GM18507 (cell line): ENCODE data around the gene PLEKHG2.

Source experiments
- DNase-seq: peaks from one replicate; pipeline ENCODE4 v3.0.0; 2011; ENCODE audit warnings: low read depth; ENCODE audit not compliant: insufficient read length; ENCODE audit errors: extremely low spot score
- FAIRE-seq: peaks from 2 replicates; lab custom pipeline; 2011; peaks lifted over from hg19 to GRCh38; lab: Jason Lieb, UNC

Gene PLEKHG2

GRCh38 chr19:39405261-39405957, 7.1 kb upstream of the PLEKHG2 start:
- DNase-seq (no peak), FAIRE-seq (no peak)

GRCh38 chr19:39405958-39406655, 6.4 kb upstream of the PLEKHG2 start:
- DNase-seq, result no peak
- FAIRE-seq, result peak; percentile 77

GRCh38 chr19:39406656-39407409, 5.6 kb upstream of the PLEKHG2 start, which contains the start of gene ZFP36:
Gene ZFP36, plus strand, starts transcription at chr19:39406847. Its CDS starts 58 bp downstream, at chr19:39406905.
- no peak for FAIRE-seq

GRCh38 chr19:39407410-39407659, 5.1 kb upstream of the PLEKHG2 start:
- DNase-seq (no peak), FAIRE-seq (no peak)

More at GRCh38 chr19:39406656-39407409, 5.6 kb upstream of the PLEKHG2 start, which contains the start of gene ZFP36:
- DNase-seq, result no peak

GRCh38 chr19:39407660-39408391, 4.6 kb upstream of the PLEKHG2 start:
- FAIRE-seq, result no peak

GRCh38 chr19:39408392-39409207, 3.9 kb upstream of the PLEKHG2 start:
- DNase-seq (no peak), FAIRE-seq (no peak)

More at GRCh38 chr19:39407660-39408391, 4.6 kb upstream of the PLEKHG2 start:
- no peak for DNase-seq

GRCh38 chr19:39409208-39410016, 3.1 kb upstream of the PLEKHG2 start:
- no peak for DNase-seq

GRCh38 chr19:39410017-39410830, 2.2 kb upstream of the PLEKHG2 start:
- FAIRE-seq (peak; percentile 87), DNase-seq (no peak)

More at GRCh38 chr19:39409208-39410016, 3.1 kb upstream of the PLEKHG2 start:
- peak; percentile 60 for FAIRE-seq

- DNase-seq (no peak), FAIRE-seq (no peak)
Observed at GRCh38 chr19:39410831-39411080, 1.7 kb upstream of the PLEKHG2 start.

GRCh38 chr19:39411081-39411831, 1.2 kb upstream of the PLEKHG2 start:
- DNase-seq, result no peak
- no peak for FAIRE-seq

GRCh38 chr19:39411832-39412099, 703 bp upstream of the PLEKHG2 start:
- FAIRE-seq (no peak), DNase-seq (no peak)

- no peak for FAIRE-seq
- no peak for DNase-seq
Observed at GRCh38 chr19:39412867-39413271, 400 bp downstream of the PLEKHG2 start.

- FAIRE-seq, result no peak
- DNase-seq, result no peak
Observed at GRCh38 chr19:39413272-39413910, 922 bp downstream of the PLEKHG2 start.

- no peak for FAIRE-seq
Observed at GRCh38 chr19:39413911-39414608, 1.6 kb downstream of the PLEKHG2 start.

GRCh38 chr19:39415111-39416046, 2.9 kb downstream of the PLEKHG2 start:
- FAIRE-seq (no peak), DNase-seq (no peak)

More at GRCh38 chr19:39413911-39414608, 1.6 kb downstream of the PLEKHG2 start:
- no peak for DNase-seq
